Endodermal cell (in vitro differentiated cells): ENCODE data around the gene DYNC1I1. TPM values are rescaled to one million over a fixed set of nuclear protein-coding genes. Genes with fewer than 3 reads are reported as not detected.

Experiments used
- DNase-seq: peaks from one replicate; pipeline ENCODE4 v3.0.0-alpha.2; 2017
- H3K27ac ChIP-seq: 2 replicates; pipeline ENCODE4 v1.5.1; 2013; ENCODE audit warnings: mild to moderate bottlenecking, low read depth, low read length, moderate library complexity
- H3K27me3 ChIP-seq: 2 replicates; pipeline ENCODE4 v1.6.1; 2013; ENCODE audit warnings: mild to moderate bottlenecking, low read length, moderate library complexity; ENCODE audit not compliant: insufficient read depth, control insufficient read depth, poor library complexity, severe bottlenecking
- H3K36me3 ChIP-seq: 2 replicates; pipeline ENCODE4 v1.7.0; 2013; ENCODE audit warnings: mild to moderate bottlenecking, low read length, moderate library complexity; ENCODE audit not compliant: control insufficient read depth, insufficient read depth
- H3K4me1 ChIP-seq: one replicate; pipeline ENCODE4 v1.7.0; 2013; ENCODE audit warnings: low read length; ENCODE audit not compliant: control insufficient read depth, insufficient read depth
- H3K4me3 ChIP-seq: 2 replicates; pipeline ENCODE4 v1.5.1; 2013; ENCODE audit warnings: mild to moderate bottlenecking, low read length, moderate library complexity
- H3K9ac ChIP-seq: 2 replicates; pipeline ENCODE4 v1.6.1; 2013; ENCODE audit warnings: mild to moderate bottlenecking, low read length, moderate library complexity; ENCODE audit not compliant: poor library complexity, severe bottlenecking; ENCODE audit errors: extremely low read depth
- H3K9me3 ChIP-seq: 2 replicates; pipeline ENCODE4 v1.6.1; 2013; ENCODE audit warnings: mild to moderate bottlenecking, low read length, moderate library complexity; ENCODE audit not compliant: control insufficient read depth
- H3K27ac Mint-ChIP-seq: 2 replicates; pipeline ENCODE4 v1.8.0; 2020; ENCODE audit warnings: mixed read lengths
- H3K27me3 Mint-ChIP-seq: 2 replicates; pipeline ENCODE4 v1.8.0; 2021; ENCODE audit warnings: mild to moderate bottlenecking, mixed read lengths; ENCODE audit not compliant: insufficient read depth
- H3K36me3 Mint-ChIP-seq: 2 replicates; pipeline ENCODE4 v1.8.0; 2020; ENCODE audit warnings: low read depth, mixed read lengths
- H3K4me1 Mint-ChIP-seq: 2 replicates; pipeline ENCODE4 v1.8.0; 2020; ENCODE audit warnings: mixed read lengths
- H3K4me3 Mint-ChIP-seq: 2 replicates; pipeline ENCODE4 v1.8.0; 2020; ENCODE audit warnings: mild to moderate bottlenecking, moderate library complexity, mixed read lengths
- H3K9me3 Mint-ChIP-seq: 2 replicates; pipeline ENCODE4 v1.8.0; 2020; ENCODE audit warnings: mild to moderate bottlenecking, mixed read lengths
- CTCF ChIP-seq: fragments of 200-600 bp; sonication (generic); conservative IDR thresholded peaks from 2 replicates; pipeline ENCODE4 v1.5.0; 2021; ENCODE audit warnings: antibody characterized with exemption, mild to moderate bottlenecking
- WGBS, 2 experiments: methylation state at CpG; one replicate each; pipeline versions ENCODE4 v1.1.5 to v1.1.7; 2013; ENCODE audit warnings: missing lambda C conversion rate in 2 of 2, mixed read lengths in 1 of 2; ENCODE audit not compliant: insufficient coverage in 1 of 2, insufficient read length in 1 of 2; 5-methylcytosine and 5-hydroxymethylcytosine counted together
- total RNA-seq, 2 donors: library from RNA; stranded (reverse); fragmentation: NEBNext Ultra II Directional in 1 of 2; extraction: Animal tissue kit (Norgen Biotek cat#: 25700) in 1 of 2; gene quantifications; 2 replicates in 1 of 2; 3 replicates in 1 of 2; pipeline ENCODE4 v1.2.1, GENCODE V29; 2021

DYNC1I1 gene
- total RNA-seq, 2 donors from 2014 or later: 6.5 to 7.2 TPM

GRCh38 chr7:95980167-95980566 is 207.8 kb downstream of the DYNC1I1 start:
- WGBS, 2 experiments: 94 to 100% methylated on average over 3 to 5 of the region's 5 CpGs
- TF ChIP-seq CTCF: no peak
- DNase-seq: no peak
- H3K4me1 ChIP-seq: no peaks in the 10 kb centered on the region
- H3K4me3 ChIP-seq: no peak overlapping the region
- Mint-ChIP-seq H3K4me3 (no peak overlapping the region), H3K9me3 (no peaks in the 10 kb centered on the region), H3K27ac (no peak overlapping the region), H3K36me3 (no peaks in the 10 kb centered on the region), H3K27me3 (no peaks in the 10 kb centered on the region), H3K4me1 (peaks cover 4% of the 10 kb centered on the region)
- no peak overlapping the region for H3K27ac ChIP-seq
- H3K36me3 ChIP-seq: no peaks in the 10 kb centered on the region
- H3K9ac ChIP-seq: no peak overlapping the region
- H3K9me3 ChIP-seq: no peaks in the 10 kb centered on the region
- no peaks in the 10 kb centered on the region for H3K27me3 ChIP-seq

- Mint-ChIP-seq H3K9me3 (no peaks in the 10 kb centered on the region), H3K27ac (no peak overlapping the region), H3K36me3 (no peaks in the 10 kb centered on the region), H3K4me3 (no peak overlapping the region), H3K27me3 (no peaks in the 10 kb centered on the region), H3K4me1 (peaks cover 4% of the 10 kb centered on the region)
- no peak overlapping the region for H3K27ac ChIP-seq
- no peaks in the 10 kb centered on the region for H3K4me1 ChIP-seq
- H3K4me3 ChIP-seq: no peak overlapping the region
- DNase-seq: no peak
- H3K36me3 ChIP-seq: no peaks in the 10 kb centered on the region
- no peak for TF ChIP-seq CTCF
- no peaks in the 10 kb centered on the region for H3K27me3 ChIP-seq
- no peaks in the 10 kb centered on the region for H3K9me3 ChIP-seq
- WGBS, 2 experiments: 87% methylated on average over 1 of the region's 1 CpG; no CpG with 5 or more reads in 1 of the 2 experiments
- H3K9ac ChIP-seq: no peak overlapping the region
Observed at GRCh38 chr7:95980706-95981105, 208.4 kb downstream of the DYNC1I1 start.

GRCh38 chr7:95986178-95986764 is 213.9 kb downstream of the DYNC1I1 start:
- H3K27me3 ChIP-seq: no peaks in the 10 kb centered on the region
- Mint-ChIP-seq H3K9me3 (no peaks in the 10 kb centered on the region), H3K27ac (no peak overlapping the region), H3K36me3 (no peaks in the 10 kb centered on the region), H3K27me3 (peaks cover 2% of the 10 kb centered on the region), H3K4me3 (no peak overlapping the region), H3K4me1 (peaks cover 15% of the 10 kb centered on the region)
- H3K36me3 ChIP-seq: no peaks in the 10 kb centered on the region
- H3K4me3 ChIP-seq: no peak overlapping the region
- no peak overlapping the region for H3K9ac ChIP-seq
- H3K4me1 ChIP-seq: no peaks in the 10 kb centered on the region
- TF ChIP-seq CTCF: no peak
- 95 to 96% methylated on average over 6 of the region's 6 CpGs for WGBS, 2 experiments
- H3K9me3 ChIP-seq: no peaks in the 10 kb centered on the region
- no peak overlapping the region for H3K27ac ChIP-seq
- DNase-seq: no peak
